Breast epithelium (tissue), 4 donors: ENCODE results near the gene GLDC. TPM values are rescaled to one million over a fixed set of nuclear protein-coding genes. Genes with fewer than 3 reads are reported as not detected.

Experiments used
- DNase-seq, 2 donors: peaks; one replicate each; pipeline ENCODE4 v3.0.0-alpha.2; 2019; ENCODE audit warnings: low spot score in 2 of 2
- H3K27ac ChIP-seq, 2 donors: fragments of 200-600 bp; sonication (generic) in 1 of 2; one replicate each; pipeline ENCODE4 v1.5.1; 2016 to 2019; ENCODE audit warnings: mild to moderate bottlenecking in 1 of 2
- H3K27me3 ChIP-seq, 2 donors: fragments of 200-600 bp; sonication (generic) in 1 of 2; one replicate each; pipeline versions ENCODE4 v1.5.1 to v1.6.0; 2017 to 2019; ENCODE audit warnings: control low read depth in 1 of 2, mild to moderate bottlenecking in 1 of 2
- H3K36me3 ChIP-seq: fragments of 200-600 bp; one replicate; pipeline ENCODE4 v1.5.1; 2019
- H3K4me1 ChIP-seq, 2 donors: fragments of 200-600 bp; sonication (generic); one replicate each; pipeline ENCODE4 v1.5.1; 2016 to 2019; ENCODE audit warnings: control low read depth in 1 of 2
- H3K4me3 ChIP-seq, 3 donors: fragments of 200-600 bp; sonication (generic); 1 replicate in 2 of 3; 2 replicates in 1 of 3; pipeline ENCODE4 v1.5.1; 2016 to 2019; ENCODE audit warnings: mild to moderate bottlenecking in 3 of 3, moderate library complexity in 2 of 3
- H3K9me3 ChIP-seq, 2 donors: fragments of 200-600 bp; sonication (generic) in 1 of 2; one replicate each; pipeline ENCODE4 v1.5.1; 2016 to 2019; ENCODE audit warnings: control low read depth in 1 of 2
- CTCF ChIP-seq, 3 donors: fragments of 450-650 bp; IDR thresholded peaks; one replicate each; pipeline ENCODE4 v1.5.1; 2016 to 2017; ENCODE audit warnings: antibody characterized with exemption in 3 of 3, mild to moderate bottlenecking in 3 of 3, moderate library complexity in 3 of 3
- POLR2A ChIP-seq: fragments of 450-650 bp; IDR thresholded peaks from one replicate; pipeline ENCODE4 v1.6.1; 2016; ENCODE audit warnings: antibody characterized with exemption, mild to moderate bottlenecking, moderate library complexity
- POLR2AphosphoS5 ChIP-seq, 3 donors: sonication (generic); formaldehyde crosslinking; IDR thresholded peaks; one replicate each; pipeline ENCODE4 v1.6.1; 2017; ENCODE audit warnings: antibody characterized with exemption in 3 of 3
- intact Hi-C: fragments of 100-400 bp; cut with DNase I; formaldehyde crosslinking; loops from one replicate; pipeline ENCODE4 v1.15.1; 2023; ENCODE audit warnings: low total_unique reads
- total RNA-seq, 3 donors: library from RNA; depleted of rRNA; stranded (reverse); fragments of >200 nt; gene quantifications; one replicate each; pipeline ENCODE4 v1.1.0, GENCODE V29; 2016

Gene GLDC
- total RNA-seq, 3 donors from 2014 or later = 0.16 to 2.6 (median 0.66) TPM

GRCh38 chr9:6552498-6553121 is 92.9 kb downstream of the GLDC start:
- intact Hi-C loops = no loop called here
- no peak for DNase-seq
- no peak overlapping the region for H3K4me3 ChIP-seq
- no peaks in the 10 kb centered on the region for H3K4me1 ChIP-seq
- no peak overlapping the region for H3K27ac ChIP-seq
- no peak for TF ChIP-seq POLR2AphosphoS5 (IDR thresholded peaks at IDR 0.05)
- TF ChIP-seq POLR2A = no peak
- no peak for TF ChIP-seq CTCF (IDR thresholded peaks at IDR 0.05)
- no peaks in the 10 kb centered on the region for H3K27me3 ChIP-seq
- no peaks in the 10 kb centered on the region for H3K9me3 ChIP-seq
- H3K36me3 ChIP-seq = no peaks in the 10 kb centered on the region

GRCh38 chr9:6552033-6552432 is 93.5 kb downstream of the GLDC start:
- Histone ChIP-seq H3K27ac (no peak overlapping the region), H3K27me3 (no peaks in the 10 kb centered on the region), H3K36me3 (no peaks in the 10 kb centered on the region), H3K4me1 (no peaks in the 10 kb centered on the region), H3K9me3 (no peaks in the 10 kb centered on the region), H3K4me3 (no peak overlapping the region)
- TF ChIP-seq POLR2A = no peak
- TF ChIP-seq CTCF (IDR thresholded peaks at IDR 0.05) = no peak
- no peak for TF ChIP-seq POLR2AphosphoS5 (IDR thresholded peaks at IDR 0.05)
- no peak for DNase-seq
- intact Hi-C loops = no loop called here

DNA sequence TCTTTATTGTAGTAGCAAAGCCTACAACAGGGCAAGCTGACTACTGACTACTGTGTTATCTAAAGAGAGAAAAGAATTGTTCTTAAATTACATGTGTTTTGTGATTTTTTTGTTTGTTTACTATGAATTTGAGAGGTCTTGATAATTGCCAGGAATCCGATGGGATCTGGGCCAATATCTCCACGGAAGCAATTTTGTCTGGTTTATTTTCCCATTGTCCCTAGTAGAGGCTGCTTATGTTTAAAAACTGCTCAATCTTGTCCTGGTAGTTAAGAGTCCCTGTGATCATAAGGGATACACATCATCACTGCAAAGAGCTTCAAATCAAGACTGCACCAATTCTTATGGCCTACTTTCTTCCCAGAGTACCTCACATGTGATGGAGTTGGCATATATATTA is 94.4 kb downstream of the GLDC start:
- Histone ChIP-seq H3K27ac (no peak overlapping the region), H3K4me1 (no peaks in the 10 kb centered on the region), H3K36me3 (no peaks in the 10 kb centered on the region), H3K9me3 (no peaks in the 10 kb centered on the region), H3K27me3 (no peaks in the 10 kb centered on the region), H3K4me3 (no peak overlapping the region)
- intact Hi-C loops = no loop called here
- no peak for DNase-seq
- TF ChIP-seq POLR2AphosphoS5 (IDR thresholded peaks at IDR 0.05) (no peak), POLR2A (no peak), CTCF (IDR thresholded peaks at IDR 0.05) (no peak)

GRCh38 chr9:6549106-6549800 is 96.3 kb downstream of the GLDC start:
- Histone ChIP-seq H3K9me3 (no peaks in the 10 kb centered on the region), H3K4me3 (no peak overlapping the region), H3K4me1 (no peaks in the 10 kb centered on the region), H3K27me3 (no peaks in the 10 kb centered on the region), H3K36me3 (no peaks in the 10 kb centered on the region), H3K27ac (no peak overlapping the region)
- no peak for TF ChIP-seq CTCF (IDR thresholded peaks at IDR 0.05)
- TF ChIP-seq POLR2AphosphoS5 (IDR thresholded peaks at IDR 0.05) = no peak
- TF ChIP-seq POLR2A = no peak
- intact Hi-C loops = no loop called here
- no peak for DNase-seq

- H3K4me3 ChIP-seq = no peak overlapping the region
- no peak for DNase-seq
- intact Hi-C loops = no loop called here
- no peak overlapping the region for H3K27ac ChIP-seq
- H3K27me3 ChIP-seq = no peaks in the 10 kb centered on the region
- TF ChIP-seq POLR2AphosphoS5 (IDR thresholded peaks at IDR 0.05) = no peak
- no peak for TF ChIP-seq CTCF (IDR thresholded peaks at IDR 0.05)
- no peak for TF ChIP-seq POLR2A
- H3K36me3 ChIP-seq = no peaks in the 10 kb centered on the region
- no peaks in the 10 kb centered on the region for H3K4me1 ChIP-seq
- no peaks in the 10 kb centered on the region for H3K9me3 ChIP-seq
Measured at GRCh38 chr9:6545017-6545691, 100.4 kb downstream of the GLDC start.
